ENCODE results near the gene SUPT20H. TPM values are rescaled to one million over a fixed set of nuclear protein-coding genes. Genes with fewer than 3 reads are reported as not detected.
A peak's percentile ranks its signal among the peaks of the same experiment; 100 is the strongest.
"Not testable (repeated sequence)": the region's sequence is repeated elsewhere in the genome, so short reads cannot be mapped to it uniquely, and the experiment has no call there.

SUPT20H gene
- polyA plus RNA-seq, 1 donor (not counting 4 experiments of a cell fraction or from before 2014, with no cell fraction given): 65.4 TPM

DNA sequence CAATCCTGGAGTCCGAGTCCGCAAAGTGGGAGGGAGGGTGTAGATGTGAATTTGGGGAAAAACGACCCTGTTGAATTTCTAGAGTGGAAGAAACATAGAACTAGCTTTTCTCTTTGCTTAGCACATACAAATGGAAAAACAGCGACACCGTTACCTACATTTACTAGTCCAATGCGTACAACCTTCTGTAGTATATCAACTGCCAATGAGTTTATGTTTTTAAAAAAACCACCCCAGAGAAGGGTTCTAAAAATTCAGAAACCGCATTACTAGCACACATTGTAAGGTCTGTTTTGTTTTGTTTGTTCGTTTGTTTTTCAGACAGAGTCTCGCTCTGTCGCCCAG is 332 bp upstream of the SUPT20H start:
- Histone ChIP-seq H2AFZ (ENCODE audit: control insufficient read depth, low read length) (peak overlapping the region; percentile 61), H3K9ac (ENCODE audit: control insufficient read depth, extremely low read depth, insufficient read depth, low read length) (peak overlapping the region; percentile 93), H3K4me2 (ENCODE audit: control insufficient read depth, extremely low read depth, insufficient read depth, low read depth, low read length) (peak overlapping the region; percentile 49), H3K79me2 (ENCODE audit: control insufficient read depth, insufficient read depth, low read length) (peaks cover 35% of the 10 kb centered on the region), H3K9me3 (ENCODE audit: control insufficient read depth, low read depth, low read length) (no peaks in the 10 kb centered on the region), H3K27me3 (ENCODE audit: control insufficient read depth, extremely low read depth, insufficient read depth, low read length) (no peaks in the 10 kb centered on the region), H3K27ac (ENCODE audit: control insufficient read depth, insufficient read depth, low read length) (no peak overlapping the region), H3K4me3 (ENCODE audit: control insufficient read depth in 2 of 3, extremely low read depth in 1 of 3, insufficient read depth in 2 of 3, low read depth in 1 of 3, low read length in 3 of 3) (peak overlapping the region; percentile 53 to 84 (median 83)), H4K20me1 (ENCODE audit: control insufficient read depth, extremely low read depth, insufficient read depth, low read length) (no peaks in the 10 kb centered on the region), H3K4me1 (ENCODE audit: control insufficient read depth, extremely low read depth, insufficient read depth, low read length) (peaks cover 5% of the 10 kb centered on the region), H3K36me3 (ENCODE audit: control insufficient read depth in 2 of 2, extremely low read depth in 1 of 2, insufficient read depth in 2 of 2, low read length in 2 of 2) (peaks cover 2 to 4% of the 10 kb centered on the region in 2 experiments), H3K9me1 (ENCODE audit: control insufficient read depth, extremely low read depth, insufficient read depth, low read length) (no peaks in the 10 kb centered on the region)
- dilution Hi-C loops (cut with MboI; ENCODE audit: extremely low pct_ligation_motif_present, low sequenced_read_pairs): no loop called here
- DNase-seq (ENCODE audit: low read depth, low spot score) (no peak), FAIRE-seq (no peak)
- no peak for TF ChIP-seq CTCF (optimal IDR thresholded peaks at IDR 0.05 in 1 of 3, IDR thresholded peaks at IDR 0.05 in 1 of 3, conservative IDR thresholded peaks at IDR 0.05 in 1 of 3; ENCODE audit: extremely low read depth in 1 of 3, insufficient read depth in 2 of 3, low read length in 3 of 3)
- no peak for TF ChIP-seq EZH2 (IDR thresholded peaks at IDR 0.05; ENCODE audit: low read length)

GRCh38 chr13:37056228-37056627 is 3.3 kb downstream of the SUPT20H start:
- H3K9me3 ChIP-seq (ENCODE audit: control insufficient read depth, low read depth, low read length); H3K27ac ChIP-seq (ENCODE audit: control insufficient read depth, insufficient read depth, low read length); H4K20me1 ChIP-seq (ENCODE audit: control insufficient read depth, extremely low read depth, insufficient read depth, low read length); FAIRE-seq; DNase-seq (ENCODE audit: low read depth, low spot score); H3K36me3 ChIP-seq (ENCODE audit: control insufficient read depth in 2 of 2, extremely low read depth in 1 of 2, insufficient read depth in 2 of 2, low read length in 2 of 2); H3K9ac ChIP-seq (ENCODE audit: control insufficient read depth, extremely low read depth, insufficient read depth, low read length); dilution Hi-C loops (cut with MboI; ENCODE audit: extremely low pct_ligation_motif_present, low sequenced_read_pairs); H3K27me3 ChIP-seq (ENCODE audit: control insufficient read depth, extremely low read depth, insufficient read depth, low read length); H3K4me2 ChIP-seq (ENCODE audit: control insufficient read depth, extremely low read depth, insufficient read depth, low read depth, low read length); H3K4me3 ChIP-seq (ENCODE audit: control insufficient read depth in 2 of 3, extremely low read depth in 1 of 3, insufficient read depth in 2 of 3, low read depth in 1 of 3, low read length in 3 of 3); H3K9me1 ChIP-seq (ENCODE audit: control insufficient read depth, extremely low read depth, insufficient read depth, low read length); H2AFZ ChIP-seq (ENCODE audit: control insufficient read depth, low read length); H3K4me1 ChIP-seq (ENCODE audit: control insufficient read depth, extremely low read depth, insufficient read depth, low read length): not testable (repeated sequence)
- peaks cover 61% of the 10 kb centered on the region for H3K79me2 ChIP-seq (ENCODE audit: control insufficient read depth, insufficient read depth, low read length)

DNA sequence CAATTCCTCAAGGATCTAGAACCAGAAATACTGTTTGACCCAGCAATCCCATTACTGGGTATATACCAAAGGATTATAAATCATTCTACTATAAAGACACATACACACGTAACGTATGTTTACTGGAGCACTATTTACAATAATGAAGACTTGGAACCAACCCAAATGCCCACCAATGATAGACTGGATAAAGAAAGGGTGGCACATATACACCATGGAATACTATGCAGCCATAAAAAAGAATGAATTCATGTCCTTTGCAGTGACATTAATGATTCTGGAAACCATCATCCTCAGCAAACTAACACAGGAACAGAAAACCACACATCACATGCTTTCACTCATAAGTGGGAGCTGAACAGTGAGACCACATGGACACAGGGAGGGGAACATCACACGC is 6.4 kb downstream of the SUPT20H start:
- not testable (repeated sequence) for H2AFZ ChIP-seq (ENCODE audit: control insufficient read depth, low read length)

More for the DNA sequence above, 6.4 kb downstream of the SUPT20H start:
- DNase-seq (ENCODE audit: low read depth, low spot score); dilution Hi-C loops (cut with MboI; ENCODE audit: extremely low pct_ligation_motif_present, low sequenced_read_pairs); H4K20me1 ChIP-seq (ENCODE audit: control insufficient read depth, extremely low read depth, insufficient read depth, low read length); H3K9me3 ChIP-seq (ENCODE audit: control insufficient read depth, low read depth, low read length); FAIRE-seq; H3K27me3 ChIP-seq (ENCODE audit: control insufficient read depth, extremely low read depth, insufficient read depth, low read length); H3K9me1 ChIP-seq (ENCODE audit: control insufficient read depth, extremely low read depth, insufficient read depth, low read length); H3K27ac ChIP-seq (ENCODE audit: control insufficient read depth, insufficient read depth, low read length); H3K4me3 ChIP-seq (ENCODE audit: control insufficient read depth in 2 of 3, extremely low read depth in 1 of 3, insufficient read depth in 2 of 3, low read depth in 1 of 3, low read length in 3 of 3); H3K4me1 ChIP-seq (ENCODE audit: control insufficient read depth, extremely low read depth, insufficient read depth, low read length); H3K36me3 ChIP-seq (ENCODE audit: control insufficient read depth in 2 of 2, extremely low read depth in 1 of 2, insufficient read depth in 2 of 2, low read length in 2 of 2); H3K9ac ChIP-seq (ENCODE audit: control insufficient read depth, extremely low read depth, insufficient read depth, low read length); H3K4me2 ChIP-seq (ENCODE audit: control insufficient read depth, extremely low read depth, insufficient read depth, low read depth, low read length): not testable (repeated sequence)
- H3K79me2 ChIP-seq (ENCODE audit: control insufficient read depth, insufficient read depth, low read length): peaks cover 68% of the 10 kb centered on the region

Data from keratinocyte (primary cell).